ENCODE data around the gene VWA5B2.

GRCh38 chr3:184222521-184222920 lies 6.9 kb upstream of the VWA5B2 start:
- TF ChIP-seq CTCF (IDR thresholded peaks at IDR 0.05) (no peak), POLR2AphosphoS5 (IDR thresholded peaks at IDR 0.05) (no peak), POLR2A (IDR thresholded peaks at IDR 0.05) (no peak), EP300 (IDR thresholded peaks at IDR 0.05) (no peak)
